GM19023 (cell line): Measurements from ENCODE around the gene TEX19.
"Not testable (repeated sequence)": the region's sequence is repeated elsewhere in the genome, so short reads cannot be mapped to it uniquely, and the experiment has no call there.

Experiments
- ATAC-seq: cut with Tn5 transposase; IDR thresholded peaks from one replicate; pipeline ENCODE4 v1.9.1; 2021; ENCODE audit warnings: mild to moderate bottlenecking, moderate library complexity; ENCODE audit not compliant: unreplicated experiment

Gene TEX19

GRCh38 chr17:82353484-82353883, 5.6 kb upstream of the TEX19 start:
- ATAC-seq = no peak

GRCh38 chr17:82354804-82355308, 4.2 kb upstream of the TEX19 start:
- ATAC-seq = no peak

GRCh38 chr17:82355770-82356427, 3.1 kb upstream of the TEX19 start:
- ATAC-seq = no peak

- ATAC-seq = no peak
Measured at GRCh38 chr17:82356845-82357355, 2.1 kb upstream of the TEX19 start.

- ATAC-seq = no peak
Measured at GRCh38 chr17:82357394-82357793, 1.7 kb upstream of the TEX19 start.

- ATAC-seq = not testable (repeated sequence)
Measured at GRCh38 chr17:82359451-82360074, 516 bp downstream of the TEX19 start.

- ATAC-seq = no peak
Measured at GRCh38 chr17:82361885-82362633, 3.0 kb downstream of the TEX19 start.

GRCh38 chr17:82365606-82366295, 6.7 kb downstream of the TEX19 start:
- no peak for ATAC-seq

- ATAC-seq = no peak
Measured at GRCh38 chr17:82366749-82367148, 7.7 kb downstream of the TEX19 start.

- no peak for ATAC-seq
Measured at GRCh38 chr17:82367724-82368524, 8.9 kb downstream of the TEX19 start.

GRCh38 chr17:82369211-82369610, 10.2 kb downstream of the TEX19 start:
- no peak for ATAC-seq

GRCh38 chr17:82370471-82371332, 11.7 kb downstream of the TEX19 start:
- ATAC-seq = no peak

GRCh38 chr17:82371333-82372248, 12.5 kb downstream of the TEX19 start, which contains the start of gene UTS2R:
TSS of gene UTS2R (plus strand) at chr17:82371765. CDS start at chr17:82374325, 2,560 bp downstream.
- ATAC-seq = no peak

- no peak for ATAC-seq
Measured at GRCh38 chr17:82372249-82373071, 13.4 kb downstream of the TEX19 start.

GRCh38 chr17:82373072-82373452, 14.0 kb downstream of the TEX19 start:
- ATAC-seq = not testable (repeated sequence)

- no peak for ATAC-seq
Measured at GRCh38 chr17:82373731-82374625, 14.9 kb downstream of the TEX19 start.
